AG10803 (cell line): Measurements from ENCODE around the gene NUSAP1.
A peak's percentile ranks its signal among the peaks of the same experiment; 100 is the strongest.
"Not testable (repeated sequence)": the region's sequence is repeated elsewhere in the genome, so short reads cannot be mapped to it uniquely, and the experiment has no call there.

Experiments
- DNase-seq: peaks from one replicate; pipeline ENCODE4 v3.0.0; 2010; ENCODE audit warnings: low read depth
- H3K4me3 ChIP-seq: 2 replicates; pipeline ENCODE4 v1.5.1; 2011; ENCODE audit warnings: mild to moderate bottlenecking, low read length, control low read depth
- TF ChIP-seq, protein P1 (sequence below): conservative IDR thresholded peaks from 2 replicates; pipeline ENCODE4 v1.5.1; 2011; ENCODE audit warnings: mild to moderate bottlenecking, low read length, control low read depth, inconsistent platforms

Gene NUSAP1, protein sequence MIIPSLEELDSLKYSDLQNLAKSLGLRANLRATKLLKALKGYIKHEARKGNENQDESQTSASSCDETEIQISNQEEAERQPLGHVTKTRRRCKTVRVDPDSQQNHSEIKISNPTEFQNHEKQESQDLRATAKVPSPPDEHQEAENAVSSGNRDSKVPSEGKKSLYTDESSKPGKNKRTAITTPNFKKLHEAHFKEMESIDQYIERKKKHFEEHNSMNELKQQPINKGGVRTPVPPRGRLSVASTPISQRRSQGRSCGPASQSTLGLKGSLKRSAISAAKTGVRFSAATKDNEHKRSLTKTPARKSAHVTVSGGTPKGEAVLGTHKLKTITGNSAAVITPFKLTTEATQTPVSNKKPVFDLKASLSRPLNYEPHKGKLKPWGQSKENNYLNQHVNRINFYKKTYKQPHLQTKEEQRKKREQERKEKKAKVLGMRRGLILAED

DNA sequence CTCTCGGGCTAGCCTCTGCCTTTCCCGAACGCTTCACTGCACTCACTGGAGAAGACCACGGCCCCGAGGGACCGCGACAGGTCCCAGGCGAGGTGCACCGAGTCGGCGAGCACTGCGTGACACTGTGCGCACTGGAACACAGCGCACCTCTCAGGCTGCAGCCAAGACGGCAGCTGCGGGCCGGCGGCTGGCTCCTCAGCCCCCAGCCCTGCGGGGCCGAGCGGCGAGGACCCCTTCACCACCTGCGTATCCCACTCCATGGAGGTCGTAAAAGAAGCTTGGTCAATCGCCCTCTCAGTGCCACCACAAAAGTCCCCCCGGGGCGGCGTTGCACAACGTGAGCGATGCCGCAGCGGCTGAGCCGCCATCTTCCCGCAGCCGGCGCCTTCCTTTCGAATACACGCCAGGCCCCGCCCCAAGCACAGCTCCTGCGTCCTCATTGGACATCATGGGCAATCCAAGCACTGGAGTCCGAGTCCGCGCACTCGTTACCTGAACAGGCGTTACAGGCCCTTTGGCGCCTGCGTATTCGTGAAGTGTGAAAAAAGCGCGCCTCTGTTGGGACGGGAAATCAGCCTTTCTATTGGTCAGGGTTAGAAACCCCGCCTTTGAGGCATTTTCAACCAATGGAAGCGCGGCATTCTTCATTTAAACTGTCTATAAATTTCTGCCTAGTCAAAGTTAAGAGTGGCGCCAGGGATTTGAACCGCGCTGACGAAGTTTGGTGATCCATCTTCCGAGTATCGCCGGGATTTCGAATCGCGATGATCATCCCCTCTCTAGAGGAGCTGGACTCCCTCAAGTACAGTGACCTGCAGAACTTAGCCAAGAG is at the start of gene NUSAP1, which contains the start of gene OIP5:
NUSAP1 (plus strand) TSS at position 688 of the 832 bp plus-strand sequence; CDS start at position 765, 77 bp downstream.
OIP5 (minus strand) TSS at position 398 of the 832 bp plus-strand sequence; CDS start at position 368, 30 bp downstream.
- DNase-seq, result peak; percentile 99
- peak within 1 kb of the TSS; percentile 98 for H3K4me3 ChIP-seq
- TF ChIP-seq, protein P1, sequence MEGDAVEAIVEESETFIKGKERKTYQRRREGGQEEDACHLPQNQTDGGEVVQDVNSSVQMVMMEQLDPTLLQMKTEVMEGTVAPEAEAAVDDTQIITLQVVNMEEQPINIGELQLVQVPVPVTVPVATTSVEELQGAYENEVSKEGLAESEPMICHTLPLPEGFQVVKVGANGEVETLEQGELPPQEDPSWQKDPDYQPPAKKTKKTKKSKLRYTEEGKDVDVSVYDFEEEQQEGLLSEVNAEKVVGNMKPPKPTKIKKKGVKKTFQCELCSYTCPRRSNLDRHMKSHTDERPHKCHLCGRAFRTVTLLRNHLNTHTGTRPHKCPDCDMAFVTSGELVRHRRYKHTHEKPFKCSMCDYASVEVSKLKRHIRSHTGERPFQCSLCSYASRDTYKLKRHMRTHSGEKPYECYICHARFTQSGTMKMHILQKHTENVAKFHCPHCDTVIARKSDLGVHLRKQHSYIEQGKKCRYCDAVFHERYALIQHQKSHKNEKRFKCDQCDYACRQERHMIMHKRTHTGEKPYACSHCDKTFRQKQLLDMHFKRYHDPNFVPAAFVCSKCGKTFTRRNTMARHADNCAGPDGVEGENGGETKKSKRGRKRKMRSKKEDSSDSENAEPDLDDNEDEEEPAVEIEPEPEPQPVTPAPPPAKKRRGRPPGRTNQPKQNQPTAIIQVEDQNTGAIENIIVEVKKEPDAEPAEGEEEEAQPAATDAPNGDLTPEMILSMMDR, result no peak

DNA sequence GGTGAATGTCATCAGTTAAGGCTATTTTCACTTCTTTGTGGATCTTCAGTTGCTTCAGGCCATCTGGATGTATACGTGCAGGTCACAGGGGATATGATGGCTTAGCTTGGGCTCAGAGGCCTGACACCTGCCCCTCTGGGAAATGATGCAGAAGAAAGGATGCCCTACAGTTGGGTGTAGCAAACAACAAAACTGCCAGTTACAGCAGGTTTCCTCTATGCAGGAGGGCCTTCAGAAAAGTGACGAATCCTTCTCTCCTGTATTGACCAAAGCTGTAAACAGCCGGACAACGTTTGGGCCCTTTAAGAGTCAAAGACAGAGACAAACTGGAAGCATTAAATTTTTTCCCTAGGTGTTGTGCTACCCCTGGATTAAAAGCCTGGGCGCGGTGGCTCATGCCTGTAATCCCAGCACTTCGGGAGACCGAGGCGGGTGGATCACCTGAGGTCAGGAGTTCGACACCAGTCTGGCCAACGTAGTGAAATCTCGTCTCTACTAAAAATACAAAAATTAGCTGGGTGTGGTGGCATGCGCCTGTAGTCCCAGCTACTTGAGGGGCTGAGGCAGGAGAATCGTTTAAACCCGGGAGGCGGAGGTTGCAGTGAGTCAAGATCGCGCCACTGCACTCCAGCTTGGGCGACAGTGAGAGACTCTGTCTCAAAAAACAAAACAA is 49.6 kb upstream of the NUSAP1 start:
- DNase-seq, result not testable (repeated sequence)
- peak overlapping the region; percentile 50 for H3K4me3 ChIP-seq

DNA sequence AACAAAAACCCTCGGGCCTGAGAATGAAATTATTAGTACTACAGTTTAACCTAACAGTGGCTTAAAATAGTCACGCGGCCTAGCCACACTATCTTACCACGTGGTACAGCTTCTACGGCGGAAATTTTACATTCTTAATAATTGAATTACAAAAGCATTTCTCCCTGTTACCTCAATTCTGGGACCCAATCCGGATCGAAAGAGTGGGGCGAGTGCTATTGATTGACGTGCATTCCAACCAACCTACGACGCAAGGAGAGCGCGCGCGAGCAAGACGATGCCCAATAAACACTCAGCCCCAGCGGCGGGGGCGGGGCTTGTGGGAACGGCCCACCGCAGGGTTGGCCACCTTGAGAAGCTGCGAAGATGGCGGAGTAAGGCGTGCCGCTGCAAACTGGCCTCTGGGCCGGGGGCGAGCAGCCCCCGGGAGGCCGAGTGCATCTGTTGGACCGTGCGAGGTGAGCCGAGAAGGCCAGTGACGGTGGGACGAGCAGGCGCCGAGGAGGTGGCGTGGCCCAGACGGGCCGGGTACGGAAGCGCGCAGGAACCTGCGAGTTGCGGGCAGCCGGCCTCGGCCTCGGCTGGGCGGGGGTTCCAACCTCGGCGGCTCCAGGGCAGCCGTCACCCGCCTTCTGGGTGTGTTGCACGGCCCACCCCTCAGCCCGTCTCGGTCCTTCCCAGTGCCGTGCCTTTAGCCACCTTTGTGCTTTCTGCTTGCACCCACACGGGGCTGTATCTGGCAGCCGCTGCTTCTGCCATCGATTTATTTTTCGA is 48.8 kb upstream of the NUSAP1 start:
- H3K4me3 ChIP-seq, result peak overlapping the region; percentile 97
- DNase-seq, result peak; percentile 100
- TF ChIP-seq, protein P1, result no peak

DNA sequence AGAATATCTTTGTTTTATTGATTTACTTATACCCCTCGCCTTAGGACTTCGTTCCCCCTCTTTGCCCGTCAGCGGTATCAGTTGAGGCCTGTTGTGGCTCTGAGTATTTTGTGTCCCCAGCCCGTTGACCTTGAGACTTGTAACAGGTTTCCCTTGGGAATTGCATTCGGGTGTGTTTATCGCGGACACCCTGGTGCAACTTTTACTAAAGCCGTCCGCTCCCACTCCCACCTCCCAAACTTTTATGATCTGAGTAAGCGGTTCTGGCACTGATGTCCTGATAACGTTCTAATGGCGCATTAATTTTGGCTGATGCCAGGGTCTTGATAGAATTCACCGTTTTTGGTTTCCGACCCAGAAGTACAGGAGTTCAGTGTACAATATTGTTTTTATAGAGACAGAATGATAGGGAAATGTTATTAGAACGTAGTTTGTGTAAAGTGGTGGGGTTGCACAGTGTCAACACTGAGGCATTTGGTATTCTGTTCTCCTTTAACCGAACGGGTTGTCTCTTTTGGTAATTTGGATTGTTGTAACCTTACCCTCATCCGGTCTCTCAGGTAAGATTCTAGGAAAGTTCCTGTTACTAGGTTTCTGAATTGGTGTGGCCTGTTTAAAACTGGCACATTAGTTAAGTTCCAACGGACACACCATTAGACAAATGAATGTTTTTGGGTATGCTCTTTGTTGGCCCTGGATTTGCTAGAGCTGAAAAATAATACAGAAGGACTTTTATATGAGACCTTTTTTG is 48.1 kb upstream of the NUSAP1 start:
- peak overlapping the region; percentile 97 for H3K4me3 ChIP-seq
- TF ChIP-seq, protein P1, result no peak
- peak; percentile 14 for DNase-seq

DNA sequence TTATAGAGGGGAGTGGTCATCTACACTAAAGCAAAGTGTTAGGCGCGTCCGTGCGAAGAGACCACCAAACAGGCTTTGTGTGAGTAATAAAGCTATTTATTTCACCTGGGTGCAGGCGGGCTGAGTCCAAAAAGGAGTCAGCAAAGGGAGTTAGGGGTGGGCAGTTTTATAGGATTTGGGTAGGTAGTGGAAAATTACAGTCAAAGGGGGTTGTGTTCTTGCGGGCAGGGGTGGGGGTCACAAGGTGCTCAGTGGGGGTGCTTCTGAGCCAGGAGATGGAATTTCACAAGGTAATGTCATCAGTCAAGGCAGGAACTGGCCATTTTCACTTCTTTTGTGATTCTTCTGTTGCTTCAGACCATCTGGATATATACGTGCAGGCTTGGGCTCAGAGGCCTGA is 47.4 kb upstream of the NUSAP1 start:
- no peak for DNase-seq
- peak overlapping the region; percentile 97 for H3K4me3 ChIP-seq
- TF ChIP-seq, protein P1, result no peak

DNA sequence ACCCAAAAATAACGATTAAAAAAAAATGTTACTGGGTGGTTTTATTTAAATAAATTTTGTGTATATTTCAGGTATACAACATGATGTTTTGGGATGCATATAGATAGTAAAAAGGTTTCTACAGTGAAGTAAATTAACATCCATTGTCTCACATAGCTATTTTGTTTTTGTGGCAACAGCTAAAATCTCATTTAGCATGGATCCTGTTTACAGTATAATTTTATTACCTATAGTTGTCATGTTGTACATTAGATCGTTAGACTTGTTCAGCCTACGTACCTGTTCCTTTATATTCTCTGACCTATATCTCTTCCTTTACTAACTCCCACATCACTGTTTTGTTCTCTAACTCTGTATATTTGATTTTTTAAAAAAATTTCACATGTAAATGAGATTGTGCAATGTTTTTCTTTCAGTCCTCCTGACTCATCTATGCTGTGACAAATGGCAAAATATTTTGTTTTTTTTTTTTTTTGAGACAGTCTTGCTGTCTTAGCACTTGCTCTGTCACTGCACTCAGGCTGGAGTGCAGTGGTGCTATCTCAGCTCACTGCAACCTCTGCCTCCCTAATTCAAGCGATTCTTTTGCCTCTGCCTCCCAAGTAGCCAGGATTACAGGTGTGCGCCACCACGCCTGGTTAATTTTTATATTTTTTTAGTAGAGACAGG is 45.9 kb upstream of the NUSAP1 start:
- H3K4me3 ChIP-seq, result no peak overlapping the region
- peak; percentile 51 for DNase-seq
- TF ChIP-seq, protein P1, result no peak
